WTC11 (cell line): Measurements from ENCODE around the gene RACK1. TPM values are rescaled to one million over a fixed set of nuclear protein-coding genes. Genes with fewer than 3 reads are reported as not detected.

Experiments
- ATAC-seq: fragments of 200-7000 bp; cut with Tn5 transposase; 2 replicates; pipeline ENCODE4 v1.10.0; 2021; ENCODE audit warnings: mild to moderate bottlenecking, moderate library complexity
- CTCF ChIA-PET: fragments of 300-600 bp; sonication (Branson Sonifier 250); formaldehyde crosslinking; loops from one replicate; lab custom pipeline; 2021; ENCODE audit warnings: antibody characterized with exemption; lab: Charles Lee
- POLR2A ChIA-PET: fragments of 350-600 bp; sonication (Branson Sonifier 250); formaldehyde crosslinking; loops from one replicate; lab custom pipeline; 2021; ENCODE audit warnings: antibody characterized with exemption; lab: Charles Lee
- DNase-seq: peaks from one replicate; pipeline ENCODE4 v3.0.0; 2021; ENCODE audit warnings: low spot score
- H3K27ac Mint-ChIP-seq: 2 replicates; pipeline ENCODE4 v1.8.0; 2021; ENCODE audit warnings: mixed read lengths
- H3K27me3 Mint-ChIP-seq: 2 replicates; pipeline ENCODE4 v1.8.0; 2021; ENCODE audit warnings: low read depth, mild to moderate bottlenecking, moderate library complexity, mixed read lengths
- H3K36me3 Mint-ChIP-seq: 2 replicates; pipeline ENCODE4 v1.8.0; 2021; ENCODE audit warnings: mixed read lengths
- H3K4me1 Mint-ChIP-seq: 2 replicates; pipeline ENCODE4 v1.8.0; 2022; ENCODE audit warnings: mixed read lengths
- H3K4me3 Mint-ChIP-seq: 2 replicates; pipeline ENCODE4 v1.8.0; 2021; ENCODE audit warnings: mild to moderate bottlenecking, moderate library complexity, mixed read lengths
- H3K9me3 Mint-ChIP-seq: 2 replicates; pipeline ENCODE4 v1.8.0; 2021; ENCODE audit warnings: mixed read lengths
- AR ChIP-seq: fragments of 250-450 bp; sonication (Bioruptor Pico); IDR thresholded peaks from 2 replicates; pipeline ENCODE4 v1.9.0; 2021; ENCODE audit warnings: mild to moderate bottlenecking
- ATF6 ChIP-seq: sonication (generic); formaldehyde crosslinking; IDR thresholded peaks from 2 replicates; pipeline ENCODE4 v1.8.1; 2023; ENCODE audit warnings: mild to moderate bottlenecking, missing genetic modification reagents
- E2F5 ChIP-seq: sonication (generic); formaldehyde crosslinking; IDR thresholded peaks from 2 replicates; pipeline ENCODE4 v1.8.1; 2022; ENCODE audit warnings: mild to moderate bottlenecking, moderate library complexity, missing genetic modification reagents
- ELF4 ChIP-seq: sonication (generic); formaldehyde crosslinking; IDR thresholded peaks from 2 replicates; pipeline ENCODE4 v1.8.1; 2022; ENCODE audit warnings: low read depth, mild to moderate bottlenecking, moderate library complexity, missing genetic modification reagents
- ESRRA ChIP-seq: sonication (generic); formaldehyde crosslinking; IDR thresholded peaks from 2 replicates; pipeline ENCODE4 v1.8.1; 2022; ENCODE audit warnings: mild to moderate bottlenecking, missing genetic modification reagents, borderline replicate concordance
- ETV6 ChIP-seq: sonication (generic); formaldehyde crosslinking; IDR thresholded peaks from 2 replicates; pipeline ENCODE4 v1.8.1; 2022; ENCODE audit warnings: mild to moderate bottlenecking, missing genetic modification reagents
- FOXP1 ChIP-seq: sonication (generic); formaldehyde crosslinking; IDR thresholded peaks from 2 replicates; pipeline ENCODE4 v1.8.0; 2022; ENCODE audit warnings: missing genetic modification reagents, mild to moderate bottlenecking, moderate library complexity, borderline replicate concordance
- FOXP4 ChIP-seq: sonication (generic); formaldehyde crosslinking; IDR thresholded peaks from 2 replicates; pipeline ENCODE4 v1.8.0; 2022; ENCODE audit warnings: mild to moderate bottlenecking, missing genetic modification reagents
- IRF1 ChIP-seq: sonication (generic); formaldehyde crosslinking; IDR thresholded peaks from 2 replicates; pipeline ENCODE4 v1.8.0; 2023; ENCODE audit warnings: missing genetic modification reagents
- MAX ChIP-seq: sonication (generic); formaldehyde crosslinking; IDR thresholded peaks from 2 replicates; pipeline ENCODE4 v1.8.0; 2022; ENCODE audit warnings: mild to moderate bottlenecking, missing genetic modification reagents
- MLX ChIP-seq: sonication (generic); formaldehyde crosslinking; IDR thresholded peaks from 2 replicates; pipeline ENCODE4 v1.8.1; 2023; ENCODE audit warnings: mild to moderate bottlenecking, missing genetic modification reagents, moderate library complexity
- NR2C2 ChIP-seq: sonication (generic); formaldehyde crosslinking; IDR thresholded peaks from 2 replicates; pipeline ENCODE4 v1.8.0; 2022; ENCODE audit warnings: mild to moderate bottlenecking, missing genetic modification reagents
- NR3C1 ChIP-seq: sonication (generic); formaldehyde crosslinking; conservative IDR thresholded peaks from 2 replicates; pipeline ENCODE4 v1.8.1; 2023; ENCODE audit warnings: low read depth, mild to moderate bottlenecking, missing genetic modification reagents
- SMAD3 ChIP-seq: sonication (generic); formaldehyde crosslinking; IDR thresholded peaks from 2 replicates; pipeline ENCODE4 v1.8.0; 2022; ENCODE audit warnings: missing genetic modification reagents, mild to moderate bottlenecking, borderline replicate concordance
- SOX15 ChIP-seq: fragments of 250-450 bp; sonication (Bioruptor Pico); IDR thresholded peaks from 2 replicates; pipeline ENCODE4 v1.9.0; 2021; ENCODE audit warnings: mild to moderate bottlenecking
- STAT6 ChIP-seq: sonication (generic); formaldehyde crosslinking; conservative IDR thresholded peaks from 2 replicates; pipeline ENCODE4 v1.8.1; 2023; ENCODE audit warnings: mild to moderate bottlenecking, low read depth, missing genetic modification reagents, moderate library complexity
- ZNF219 ChIP-seq: sonication (generic); formaldehyde crosslinking; IDR thresholded peaks from 2 replicates; pipeline ENCODE4 v1.8.0; 2023; ENCODE audit warnings: missing genetic modification reagents, mild to moderate bottlenecking, borderline replicate concordance
- ZNF317 ChIP-seq: sonication (generic); formaldehyde crosslinking; IDR thresholded peaks from 2 replicates; pipeline ENCODE4 v1.8.1; 2023; ENCODE audit warnings: low read depth, mild to moderate bottlenecking, moderate library complexity, missing genetic modification reagents, borderline replicate concordance
- ZNF416 ChIP-seq: fragments of 250-450 bp; sonication (Bioruptor Pico); IDR thresholded peaks from 2 replicates; pipeline ENCODE4 v1.9.0; 2021; ENCODE audit warnings: mild to moderate bottlenecking, inconsistent platforms
- total RNA-seq: library from RNA; stranded (reverse); gene quantifications from 3 replicates; pipeline ENCODE4 v1.2.3, GENCODE V29; 2021

The RACK1 gene
- total RNA-seq, 1 experiment from 2014 or later: 2,360 TPM

- TF ChIP-seq ZNF219 (CRISPR knock-in tag) (no peak), ELF4 (CRISPR knock-in tag) (no peak), SMAD3 (no peak), FOXP1 (CRISPR knock-in tag) (no peak), IRF1 (CRISPR knock-in tag) (no peak), E2F5 (CRISPR knock-in tag) (no peak), STAT6 (CRISPR knock-in tag) (no peak), ZNF416 (CRISPR knock-in tag) (no peak), MLX (CRISPR knock-in tag) (no peak), NR3C1 (CRISPR knock-in tag) (no peak), ZNF317 (CRISPR knock-in tag) (no peak), NR2C2 (CRISPR knock-in tag) (no peak), ATF6 (no peak), ETV6 (CRISPR knock-in tag) (no peak), FOXP4 (no peak), SOX15 (CRISPR knock-in tag) (no peak), MAX (CRISPR knock-in tag) (no peak), AR (CRISPR knock-in tag) (no peak), ESRRA (CRISPR knock-in tag) (no peak)
- TF ChIP-seq, all 79 proteins: peak for 0
- no peaks in the 10 kb centered on the region for H3K36me3 Mint-ChIP-seq
- ChIA-PET CTCF (interaction anchor here (0.8 to 1.6 kb wide), 4 partner anchors 14 to 414 kb away, joined by 3 to 10 read pairs (median 5); no protein-coding TSS in a partner anchor), POLR2A (interaction anchor here (1.3 kb wide), 1 partner anchor 9 kb away, joined by 3 read pairs; no protein-coding TSS in a partner anchor)
- H3K4me1 Mint-ChIP-seq: peaks cover 50% of the 10 kb centered on the region
- H3K27ac Mint-ChIP-seq: no peak overlapping the region
- no peaks in the 10 kb centered on the region for H3K9me3 Mint-ChIP-seq
- no peak for DNase-seq
- no peak overlapping the region for H3K4me3 Mint-ChIP-seq
- no peak for ATAC-seq
- H3K27me3 Mint-ChIP-seq: peaks cover 48% of the 10 kb centered on the region
Measured at GRCh38 chr5:181198106-181198685, 45.5 kb downstream of the RACK1 start.
